HG02571 (cell line): ENCODE measurements around the gene PRKCE.

Source experiments
- ATAC-seq: cut with Tn5 transposase; IDR thresholded peaks from one replicate; pipeline ENCODE4 v1.9.1; 2021; ENCODE audit warnings: mild to moderate bottlenecking, moderate library complexity; ENCODE audit not compliant: unreplicated experiment

Gene PRKCE

GRCh38 chr2:45651415-45652089, at the start of gene PRKCE:
Gene PRKCE, plus strand, starts transcription at chr2:45651675.
- ATAC-seq, result peak; percentile 13

GRCh38 chr2:45602624-45603023, 48.9 kb upstream of the PRKCE start:
- no peak for ATAC-seq

- ATAC-seq, result no peak
Observed at GRCh38 chr2:45605116-45605515, 46.4 kb upstream of the PRKCE start.

- no peak for ATAC-seq
Observed at GRCh38 chr2:45606796-45607195, 44.7 kb upstream of the PRKCE start.

- ATAC-seq, result no peak
Observed at GRCh38 chr2:45607701-45608100, 43.8 kb upstream of the PRKCE start.

GRCh38 chr2:45610281-45611019, 41.0 kb upstream of the PRKCE start:
- peak; percentile 57 for ATAC-seq

- peak; percentile 91 for ATAC-seq
Observed at GRCh38 chr2:45611020-45611859, 40.2 kb upstream of the PRKCE start, which contains the start of gene SRBD1. Gene SRBD1, minus strand, starts transcription at chr2:45611267. Its CDS starts 5,826 bp downstream, at chr2:45605441.

GRCh38 chr2:45612285-45612684, 39.2 kb upstream of the PRKCE start:
- ATAC-seq, result no peak

GRCh38 chr2:45612731-45613130, 38.7 kb upstream of the PRKCE start:
- no peak for ATAC-seq

- ATAC-seq, result no peak
Observed at GRCh38 chr2:45614330-45614729, 37.1 kb upstream of the PRKCE start.

- no peak for ATAC-seq
Observed at GRCh38 chr2:45614871-45615415, 36.5 kb upstream of the PRKCE start.

GRCh38 chr2:45616658-45617411, 34.6 kb upstream of the PRKCE start:
- ATAC-seq, result no peak

- ATAC-seq, result no peak
Observed at GRCh38 chr2:45617496-45617895, 34.0 kb upstream of the PRKCE start.

- ATAC-seq, result no peak
Observed at GRCh38 chr2:45622336-45623075, 29.0 kb upstream of the PRKCE start.

- ATAC-seq, result no peak
Observed at GRCh38 chr2:45623098-45623497, 28.4 kb upstream of the PRKCE start.

- no peak for ATAC-seq
Observed at GRCh38 chr2:45625824-45626223, 25.7 kb upstream of the PRKCE start.

- no peak for ATAC-seq
Observed at GRCh38 chr2:45626387-45627221, 24.9 kb upstream of the PRKCE start.

GRCh38 chr2:45627911-45628310, 23.6 kb upstream of the PRKCE start:
- ATAC-seq, result no peak

- no peak for ATAC-seq
Observed at GRCh38 chr2:45629971-45630370, 21.5 kb upstream of the PRKCE start.
